Activated T-cell treated with anti-CD3 and anti-CD28 coated beads, Interleukin-2, amount 50 U/mL, for 4 hours (primary cell): Measurements from ENCODE around the gene GSG1L2. TPM values are rescaled to one million over a fixed set of nuclear protein-coding genes. Genes with fewer than 3 reads are reported as not detected.
"Not testable (repeated sequence)": the region's sequence is repeated elsewhere in the genome, so short reads cannot be mapped to it uniquely, and the experiment has no call there.

ENCODE experiments used
- ATAC-seq, 2 donors: fragments of 200-7000 bp; cut with Tn5 transposase; one replicate each; pipeline ENCODE4 v1.10.0; 2021
- DNase-seq: peaks from one replicate; pipeline ENCODE4 v3.0.0-alpha.2; 2020
- H3K27me3 Mint-ChIP-seq: one replicate; pipeline ENCODE4 v1.8.0; 2021; ENCODE audit warnings: low read depth, mixed read lengths
- H3K36me3 Mint-ChIP-seq: one replicate; pipeline ENCODE4 v1.8.0; 2022; ENCODE audit warnings: mixed read lengths; ENCODE audit not compliant: insufficient read depth
- H3K4me1 Mint-ChIP-seq: one replicate; pipeline ENCODE4 v1.8.0; 2021; ENCODE audit warnings: low read depth, mixed read lengths
- H3K4me3 Mint-ChIP-seq: one replicate; pipeline ENCODE4 v1.8.0; 2021; ENCODE audit warnings: mild to moderate bottlenecking, moderate library complexity, mixed read lengths
- H3K9me3 Mint-ChIP-seq: one replicate; pipeline ENCODE4 v1.8.0; 2021; ENCODE audit warnings: mixed read lengths
- total RNA-seq, 3 donors: library from RNA; stranded (reverse); gene quantifications; one replicate each; pipeline ENCODE4 v1.2.1, GENCODE V29; 2021

The GSG1L2 gene
- total RNA-seq, 3 donors from 2014 or later = not detected

GRCh38 chr17:9788601-9789000 lies 33.3 kb downstream of the GSG1L2 start:
- DNase-seq (no peak), ATAC-seq (no peak)
- Mint-ChIP-seq H3K4me1 (no peaks in the 10 kb centered on the region), H3K36me3 (no peaks in the 10 kb centered on the region), H3K9me3 (no peaks in the 10 kb centered on the region), H3K27me3 (peaks cover 4% of the 10 kb centered on the region), H3K4me3 (no peak overlapping the region)

DNA sequence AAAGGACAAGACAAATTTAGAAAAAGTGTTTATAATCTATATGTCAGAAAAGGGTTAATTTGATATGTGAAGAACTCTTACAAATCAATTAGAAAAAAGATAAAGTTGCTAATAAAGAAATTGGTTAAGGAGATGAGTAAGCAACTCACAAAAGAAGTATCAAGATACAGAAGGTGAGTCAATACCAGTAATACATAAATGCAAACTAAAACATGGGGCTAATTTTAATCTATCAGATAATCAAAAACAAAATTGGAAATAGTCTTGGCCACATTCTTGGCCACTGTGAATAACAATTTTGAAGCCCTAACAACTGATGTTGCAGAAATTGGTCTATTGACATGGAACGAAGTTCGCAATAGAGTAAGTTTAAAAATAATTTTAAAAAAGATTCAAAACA lies 37.3 kb downstream of the GSG1L2 start:
- H3K27me3 Mint-ChIP-seq = peaks cover 18% of the 10 kb centered on the region
- no peaks in the 10 kb centered on the region for H3K4me1 Mint-ChIP-seq
- ATAC-seq = no peak
- no peaks in the 10 kb centered on the region for H3K9me3 Mint-ChIP-seq
- no peak overlapping the region for H3K4me3 Mint-ChIP-seq
- no peaks in the 10 kb centered on the region for H3K36me3 Mint-ChIP-seq
- DNase-seq = no peak

- not testable (repeated sequence) for ATAC-seq, DNase-seq, H3K36me3 Mint-ChIP-seq
These were observed 38.4 kb downstream of the GSG1L2 start for GRCh38 chr17:9783465-9783864.

DNA sequence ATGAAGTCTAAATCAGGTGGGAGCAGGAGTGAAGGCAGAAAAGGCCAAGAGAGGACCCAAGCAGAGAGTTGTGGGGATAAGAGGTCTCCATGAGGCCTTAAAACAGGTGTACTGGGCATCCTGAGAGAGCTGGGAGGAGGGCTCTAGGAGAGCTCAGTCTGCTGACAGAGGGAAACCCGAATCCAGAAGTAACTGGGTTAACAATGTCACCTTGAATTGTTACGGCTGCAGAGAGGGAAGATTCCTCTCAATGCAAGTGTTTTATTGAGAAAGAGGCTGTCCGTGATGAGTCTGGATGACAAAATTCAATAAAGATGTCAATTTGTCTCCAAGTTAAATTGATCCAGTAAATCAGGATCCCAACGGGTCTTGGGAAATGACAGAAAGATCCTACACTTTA lies 38.8 kb downstream of the GSG1L2 start:
- no peaks in the 10 kb centered on the region for H3K4me1 Mint-ChIP-seq
- no peaks in the 10 kb centered on the region for H3K9me3 Mint-ChIP-seq
- H3K4me3 Mint-ChIP-seq = no peak overlapping the region
- H3K36me3 Mint-ChIP-seq = no peaks in the 10 kb centered on the region
- ATAC-seq = no peak
- no peak for DNase-seq
- H3K27me3 Mint-ChIP-seq = peaks cover 20% of the 10 kb centered on the region

More at GRCh38 chr17:9783465-9783864, 38.4 kb downstream of the GSG1L2 start:
- H3K4me1 Mint-ChIP-seq, H3K4me3 Mint-ChIP-seq, H3K9me3 Mint-ChIP-seq: not testable (repeated sequence)
- peaks cover 20% of the 10 kb centered on the region for H3K27me3 Mint-ChIP-seq

DNA sequence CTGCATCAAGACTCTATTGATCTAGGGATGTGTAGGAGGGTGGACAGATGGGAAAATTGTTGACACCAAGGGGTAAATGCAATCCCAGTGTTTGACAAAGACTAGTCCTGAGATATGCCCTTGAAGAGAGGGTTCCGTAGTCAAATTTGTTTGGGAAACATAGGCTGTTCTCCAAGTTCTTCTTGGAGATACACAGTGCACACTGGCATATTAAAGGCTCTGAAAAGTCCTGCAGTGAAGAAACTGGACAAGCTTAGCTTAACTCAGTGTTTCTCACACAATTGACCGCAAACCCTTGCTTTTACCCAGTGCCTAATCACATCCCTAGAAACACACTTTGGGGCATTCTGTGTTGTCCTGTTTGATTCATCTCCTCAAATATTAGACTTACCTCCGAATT lies 41.3 kb downstream of the GSG1L2 start:
- Mint-ChIP-seq H3K36me3 (no peaks in the 10 kb centered on the region), H3K27me3 (peaks cover 26% of the 10 kb centered on the region), H3K4me3 (no peak overlapping the region), H3K4me1 (no peaks in the 10 kb centered on the region), H3K9me3 (no peaks in the 10 kb centered on the region)
- no peak for DNase-seq
- no peak for ATAC-seq

DNA sequence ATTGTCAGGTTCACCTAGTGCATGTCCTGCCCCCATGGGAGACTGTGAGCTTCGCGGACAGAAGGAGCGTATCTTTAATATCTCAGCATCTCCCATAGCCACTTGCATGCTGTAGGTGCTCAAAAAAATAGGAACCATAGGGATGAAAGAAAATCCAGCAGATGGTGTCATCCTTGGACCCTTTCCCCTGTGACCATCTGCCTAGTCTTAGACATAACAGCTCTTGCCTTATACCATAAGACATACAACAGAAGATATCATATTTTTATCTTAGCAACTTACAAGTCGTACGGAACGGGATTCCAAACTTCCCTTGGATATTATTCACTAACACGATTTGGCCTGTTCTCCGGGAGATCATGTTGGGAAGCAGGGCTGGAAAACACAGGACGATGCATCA lies 45.0 kb downstream of the GSG1L2 start:
- ATAC-seq = no peak
- Mint-ChIP-seq H3K36me3 (no peaks in the 10 kb centered on the region), H3K27me3 (peaks cover 10% of the 10 kb centered on the region), H3K4me3 (no peak overlapping the region), H3K9me3 (no peaks in the 10 kb centered on the region), H3K4me1 (no peaks in the 10 kb centered on the region)
- DNase-seq = no peak

DNA sequence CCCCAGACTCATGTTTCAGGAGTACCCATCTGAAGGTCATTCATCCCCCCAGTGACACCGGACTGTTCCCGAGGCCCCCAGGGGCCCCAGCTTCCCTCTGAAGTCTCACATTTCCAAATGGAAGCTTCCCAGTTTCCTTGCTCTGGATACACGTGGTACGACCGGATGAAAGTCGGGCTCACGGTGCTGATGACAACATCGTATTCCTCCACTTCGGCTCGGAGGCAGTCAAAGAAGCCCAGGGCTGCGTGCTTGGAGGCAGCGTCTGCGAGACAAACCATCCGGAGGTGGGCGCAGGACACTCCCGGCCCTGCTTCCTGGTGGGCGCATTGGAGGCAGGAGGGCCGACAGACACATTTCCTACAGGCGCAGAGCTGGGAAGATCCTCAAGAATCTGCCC lies 49.2 kb downstream of the GSG1L2 start:
- Mint-ChIP-seq H3K4me3 (no peak overlapping the region), H3K9me3 (no peaks in the 10 kb centered on the region), H3K4me1 (no peaks in the 10 kb centered on the region), H3K36me3 (no peaks in the 10 kb centered on the region), H3K27me3 (peaks cover 11% of the 10 kb centered on the region)
- DNase-seq = no peak
- no peak for ATAC-seq

GRCh38 chr17:9771465-9771864 lies 50.4 kb downstream of the GSG1L2 start:
- no peaks in the 10 kb centered on the region for H3K9me3 Mint-ChIP-seq

GRCh38 chr17:9769036-9769695 lies 52.7 kb downstream of the GSG1L2 start:
- ATAC-seq (no peak), DNase-seq (no peak)
- Mint-ChIP-seq H3K27me3 (peaks cover 20% of the 10 kb centered on the region), H3K36me3 (no peaks in the 10 kb centered on the region), H3K4me1 (no peaks in the 10 kb centered on the region), H3K9me3 (no peaks in the 10 kb centered on the region), H3K4me3 (no peak overlapping the region)

More at GRCh38 chr17:9771465-9771864, 50.4 kb downstream of the GSG1L2 start:
- H3K27me3 Mint-ChIP-seq = peaks cover 10% of the 10 kb centered on the region
- H3K4me1 Mint-ChIP-seq = no peaks in the 10 kb centered on the region
- no peaks in the 10 kb centered on the region for H3K36me3 Mint-ChIP-seq
- DNase-seq (no peak), ATAC-seq (no peak)
- no peak overlapping the region for H3K4me3 Mint-ChIP-seq

- ATAC-seq = no peak
- no peaks in the 10 kb centered on the region for H3K36me3 Mint-ChIP-seq
- H3K27me3 Mint-ChIP-seq = peaks cover 22% of the 10 kb centered on the region
- no peak overlapping the region for H3K4me3 Mint-ChIP-seq
- no peaks in the 10 kb centered on the region for H3K4me1 Mint-ChIP-seq
- H3K9me3 Mint-ChIP-seq = no peaks in the 10 kb centered on the region
- no peak for DNase-seq
These were observed 53.4 kb downstream of the GSG1L2 start for GRCh38 chr17:9768381-9768934.

GRCh38 chr17:9767432-9767991 lies 54.4 kb downstream of the GSG1L2 start:
- Mint-ChIP-seq H3K36me3 (no peaks in the 10 kb centered on the region), H3K9me3 (no peaks in the 10 kb centered on the region), H3K4me3 (no peak overlapping the region), H3K27me3 (peaks cover 22% of the 10 kb centered on the region), H3K4me1 (no peaks in the 10 kb centered on the region)
- ATAC-seq (no peak), DNase-seq (no peak)

DNA sequence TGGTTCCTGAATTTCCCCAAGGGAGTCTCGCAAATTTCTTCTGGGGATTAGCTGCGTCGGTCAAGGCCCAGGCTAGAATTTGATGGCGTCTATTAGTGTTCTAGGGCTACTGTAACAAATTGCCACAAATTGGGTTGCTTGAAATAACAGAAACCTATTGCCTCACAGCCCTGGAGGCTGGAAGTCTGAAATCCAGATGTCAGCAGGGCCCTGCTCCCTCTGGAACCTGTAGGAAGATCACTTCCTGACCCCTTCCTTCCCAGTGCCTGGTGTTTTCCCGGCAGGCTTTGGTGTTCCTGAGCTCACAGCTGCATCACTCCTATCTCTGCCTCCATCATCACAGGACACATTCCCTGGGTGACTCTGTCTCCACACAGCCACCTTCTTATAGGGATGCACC lies 54.9 kb downstream of the GSG1L2 start:
- Mint-ChIP-seq H3K4me3 (no peak overlapping the region), H3K27me3 (peaks cover 22% of the 10 kb centered on the region), H3K4me1 (no peaks in the 10 kb centered on the region), H3K36me3 (no peaks in the 10 kb centered on the region), H3K9me3 (no peaks in the 10 kb centered on the region)
- ATAC-seq = no peak
- no peak for DNase-seq

- H3K4me1 Mint-ChIP-seq = no peaks in the 10 kb centered on the region
- H3K9me3 Mint-ChIP-seq = no peaks in the 10 kb centered on the region
- DNase-seq = no peak
- ATAC-seq = no peak
- no peak overlapping the region for H3K4me3 Mint-ChIP-seq
- H3K36me3 Mint-ChIP-seq = no peaks in the 10 kb centered on the region
- H3K27me3 Mint-ChIP-seq = peaks cover 27% of the 10 kb centered on the region
These were observed 56.6 kb downstream of the GSG1L2 start for GRCh38 chr17:9765322-9765721.

DNA sequence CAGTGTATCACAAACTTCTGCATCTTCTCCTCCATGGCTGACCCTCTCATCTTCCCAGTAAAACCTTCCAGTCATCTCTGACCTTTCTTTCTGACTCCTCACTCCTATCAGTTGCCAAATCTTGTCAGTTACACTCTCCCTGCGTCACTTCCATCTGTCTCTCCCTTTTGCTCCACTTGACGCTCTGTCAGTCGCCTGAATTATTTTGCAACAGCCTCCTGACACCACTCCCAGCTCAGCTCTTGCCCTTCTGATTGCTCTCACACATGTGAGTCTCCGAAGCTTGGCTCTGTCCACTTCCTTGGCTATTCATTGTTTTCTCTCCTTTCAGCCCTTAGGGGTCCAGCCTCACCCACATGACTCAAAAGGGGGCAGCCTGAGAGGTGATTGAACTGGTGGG lies 58.2 kb downstream of the GSG1L2 start:
- no peak overlapping the region for H3K4me3 Mint-ChIP-seq
- DNase-seq = no peak
- peaks cover 27% of the 10 kb centered on the region for H3K27me3 Mint-ChIP-seq
- no peaks in the 10 kb centered on the region for H3K36me3 Mint-ChIP-seq
- no peak for ATAC-seq
- H3K4me1 Mint-ChIP-seq = no peaks in the 10 kb centered on the region
- H3K9me3 Mint-ChIP-seq = no peaks in the 10 kb centered on the region

DNA sequence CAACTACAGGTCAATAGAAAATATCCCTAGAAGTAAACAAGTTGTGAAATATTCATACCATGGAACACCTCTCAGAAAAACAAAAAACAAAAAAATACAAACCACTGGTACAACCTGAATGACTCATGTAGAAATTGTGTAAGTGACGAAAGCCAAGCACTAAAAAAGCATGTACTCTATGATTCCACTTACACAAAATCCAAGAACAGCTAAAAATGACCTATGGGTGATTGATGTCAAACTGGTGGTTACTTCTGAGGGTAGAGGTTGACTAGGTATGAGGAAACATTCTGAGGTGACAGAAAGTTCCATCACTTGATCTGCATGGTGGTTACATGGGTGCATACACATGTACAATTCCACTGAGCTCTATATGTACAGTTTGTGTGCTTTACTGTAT lies 61.6 kb downstream of the GSG1L2 start:
- H3K27me3 Mint-ChIP-seq = peaks cover 16% of the 10 kb centered on the region
- no peak overlapping the region for H3K4me3 Mint-ChIP-seq
- ATAC-seq (no peak), DNase-seq (no peak)
- no peaks in the 10 kb centered on the region for H3K9me3 Mint-ChIP-seq
- H3K4me1 Mint-ChIP-seq = no peaks in the 10 kb centered on the region
- no peaks in the 10 kb centered on the region for H3K36me3 Mint-ChIP-seq
